Measurements from ENCODE around the gene RAPGEF1.

The RAPGEF1 gene

GRCh38 chr9:131641618-131642495 lies 98.0 kb downstream of the RAPGEF1 start:
- DNase-seq, result no peak

- no peak for DNase-seq
These were observed 99.3 kb downstream of the RAPGEF1 start for GRCh38 chr9:131640438-131641137.

GRCh38 chr9:131639769-131640437 lies 100.0 kb downstream of the RAPGEF1 start:
- DNase-seq, result no peak

- DNase-seq, result no peak
These were observed 103.3 kb downstream of the RAPGEF1 start for GRCh38 chr9:131636593-131636992.

GRCh38 chr9:131635892-131636291 lies 104.0 kb downstream of the RAPGEF1 start:
- DNase-seq, result no peak

- peak; percentile 12 for DNase-seq
These were observed 104.6 kb downstream of the RAPGEF1 start for GRCh38 chr9:131635285-131635684.

- no peak for DNase-seq
These were observed 106.3 kb downstream of the RAPGEF1 start for GRCh38 chr9:131633491-131634031.

GRCh38 chr9:131631306-131631705 lies 108.6 kb downstream of the RAPGEF1 start:
- DNase-seq, result no peak

- no peak for DNase-seq
These were observed 109.6 kb downstream of the RAPGEF1 start for GRCh38 chr9:131630205-131630831.

GRCh38 chr9:131629825-131630204 lies 110.1 kb downstream of the RAPGEF1 start:
- DNase-seq, result no peak

- no peak for DNase-seq
These were observed 110.7 kb downstream of the RAPGEF1 start for GRCh38 chr9:131629226-131629500.

GRCh38 chr9:131628459-131629225 lies 111.2 kb downstream of the RAPGEF1 start:
- DNase-seq, result no peak

GRCh38 chr9:131627648-131628458 lies 112.0 kb downstream of the RAPGEF1 start:
- no peak for DNase-seq

GRCh38 chr9:131627326-131627647 lies 112.6 kb downstream of the RAPGEF1 start:
- no peak for DNase-seq

- no peak for DNase-seq
These were observed 113.8 kb downstream of the RAPGEF1 start for GRCh38 chr9:131625790-131626670.

GRCh38 chr9:131625508-131625787 lies 114.4 kb downstream of the RAPGEF1 start:
- DNase-seq, result no peak

GRCh38 chr9:131624636-131625507 lies 115.0 kb downstream of the RAPGEF1 start:
- peak; percentile 89 for DNase-seq

GRCh38 chr9:131623655-131624330 lies 116.1 kb downstream of the RAPGEF1 start:
- no peak for DNase-seq

GRCh38 chr9:131622523-131622922 lies 117.4 kb downstream of the RAPGEF1 start:
- no peak for DNase-seq
